Liver (tissue), 3 donors: ENCODE measurements around the gene SPECC1.

Experiments
- CTCF ChIP-seq: fragments of 150-350 bp; IDR thresholded peaks from 2 replicates; pipeline ENCODE4 v1.5.1; 2017; ENCODE audit warnings: improper control_type of control experiment, low read depth, low read length; ENCODE audit not compliant: missing input control
- FOXA1 ChIP-seq: IDR thresholded peaks from 2 replicates; pipeline ENCODE4 v1.6.1; 2016; ENCODE audit warnings: antibody characterized with exemption
- JUND ChIP-seq, 2 donors: IDR thresholded peaks; 2 replicates each; pipeline ENCODE4 v1.6.1; 2016; ENCODE audit warnings: antibody characterized with exemption in 2 of 2
- RAD21 ChIP-seq, 2 donors: IDR thresholded peaks; 2 replicates each; pipeline ENCODE4 v1.6.1; 2016; ENCODE audit warnings: antibody characterized with exemption in 2 of 2, mild to moderate bottlenecking in 2 of 2
- RXRA ChIP-seq, 2 donors: IDR thresholded peaks; 2 replicates each; pipeline ENCODE4 v1.6.1; 2017 to 2018; ENCODE audit warnings: antibody characterized with exemption in 2 of 2, mild to moderate bottlenecking in 1 of 2
- TAF1 ChIP-seq: conservative IDR thresholded peaks from 2 replicates; pipeline ENCODE4 v1.6.1; 2016; ENCODE audit warnings: antibody characterized with exemption, mild to moderate bottlenecking
- TF ChIP-seq, protein P1 (sequence below): IDR thresholded peaks from 2 replicates; pipeline ENCODE4 v1.6.1; 2016; ENCODE audit warnings: antibody characterized with exemption, mild to moderate bottlenecking
- donor health status: healthy.
- donor health status: healthy.

DNA sequence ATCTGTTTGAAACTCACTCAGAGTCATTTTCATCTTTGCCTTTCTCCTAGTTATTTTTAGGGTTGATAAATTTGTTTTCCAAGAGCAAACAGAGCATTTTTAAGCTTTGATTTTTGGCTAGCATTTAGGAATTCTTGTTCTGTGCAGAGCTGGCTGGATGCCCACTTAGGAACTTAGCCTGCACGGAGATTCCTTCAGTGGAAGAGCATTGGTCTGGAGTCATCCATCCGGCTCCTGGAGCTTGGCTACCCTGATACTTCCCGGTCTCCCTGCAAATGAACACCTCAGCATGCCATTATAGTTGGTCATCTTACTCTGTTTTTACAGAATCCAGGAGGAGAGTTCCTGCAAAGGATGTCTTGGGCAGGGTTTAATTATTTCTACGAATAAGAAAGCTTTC is 57.1 kb downstream of the SPECC1 start:
- no peak for TF ChIP-seq JUND (IDR thresholded peaks at IDR 0.05)
- TF ChIP-seq CTCF = no peak
- TF ChIP-seq, protein P1, sequence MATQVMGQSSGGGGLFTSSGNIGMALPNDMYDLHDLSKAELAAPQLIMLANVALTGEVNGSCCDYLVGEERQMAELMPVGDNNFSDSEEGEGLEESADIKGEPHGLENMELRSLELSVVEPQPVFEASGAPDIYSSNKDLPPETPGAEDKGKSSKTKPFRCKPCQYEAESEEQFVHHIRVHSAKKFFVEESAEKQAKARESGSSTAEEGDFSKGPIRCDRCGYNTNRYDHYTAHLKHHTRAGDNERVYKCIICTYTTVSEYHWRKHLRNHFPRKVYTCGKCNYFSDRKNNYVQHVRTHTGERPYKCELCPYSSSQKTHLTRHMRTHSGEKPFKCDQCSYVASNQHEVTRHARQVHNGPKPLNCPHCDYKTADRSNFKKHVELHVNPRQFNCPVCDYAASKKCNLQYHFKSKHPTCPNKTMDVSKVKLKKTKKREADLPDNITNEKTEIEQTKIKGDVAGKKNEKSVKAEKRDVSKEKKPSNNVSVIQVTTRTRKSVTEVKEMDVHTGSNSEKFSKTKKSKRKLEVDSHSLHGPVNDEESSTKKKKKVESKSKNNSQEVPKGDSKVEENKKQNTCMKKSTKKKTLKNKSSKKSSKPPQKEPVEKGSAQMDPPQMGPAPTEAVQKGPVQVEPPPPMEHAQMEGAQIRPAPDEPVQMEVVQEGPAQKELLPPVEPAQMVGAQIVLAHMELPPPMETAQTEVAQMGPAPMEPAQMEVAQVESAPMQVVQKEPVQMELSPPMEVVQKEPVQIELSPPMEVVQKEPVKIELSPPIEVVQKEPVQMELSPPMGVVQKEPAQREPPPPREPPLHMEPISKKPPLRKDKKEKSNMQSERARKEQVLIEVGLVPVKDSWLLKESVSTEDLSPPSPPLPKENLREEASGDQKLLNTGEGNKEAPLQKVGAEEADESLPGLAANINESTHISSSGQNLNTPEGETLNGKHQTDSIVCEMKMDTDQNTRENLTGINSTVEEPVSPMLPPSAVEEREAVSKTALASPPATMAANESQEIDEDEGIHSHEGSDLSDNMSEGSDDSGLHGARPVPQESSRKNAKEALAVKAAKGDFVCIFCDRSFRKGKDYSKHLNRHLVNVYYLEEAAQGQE = no peak
- TF ChIP-seq RAD21 (IDR thresholded peaks at IDR 0.05) = no peak
- no peak for TF ChIP-seq FOXA1
- no peak for TF ChIP-seq TAF1
- TF ChIP-seq RXRA (IDR thresholded peaks at IDR 0.05) = no peak
